ENCODE results near the gene LTBP1. TPM values are rescaled to one million over a fixed set of nuclear protein-coding genes. Genes with fewer than 3 reads are reported as not detected.

Gene LTBP1
- total and polyA plus RNA-seq, 2 of the 13 experiments (the other 11 are each of a cell fraction or from before 2014, with no cell fraction given): 0.12 to 0.22 TPM

DNA sequence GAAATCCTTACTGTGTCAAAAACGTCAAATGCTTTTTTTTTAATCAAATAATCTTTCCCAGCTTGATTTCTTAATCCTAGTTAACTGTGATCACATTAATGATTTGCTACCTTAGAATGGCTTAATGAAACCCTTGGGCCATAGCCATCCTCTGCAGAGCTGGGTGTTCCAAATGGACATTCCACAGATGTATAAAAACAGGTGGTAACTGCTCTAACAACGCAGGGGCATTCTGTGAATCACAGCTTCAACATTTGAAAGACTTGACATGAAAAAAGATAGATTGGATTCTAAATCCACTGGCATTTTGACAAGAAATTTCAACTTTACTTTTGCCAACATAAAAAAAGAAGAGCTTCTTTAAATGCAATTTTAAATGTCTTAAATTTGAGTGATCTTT lies 459.9 kb downstream of the LTBP1 start:
- H2AFZ ChIP-seq (ENCODE audit: low read length): no peak overlapping the region
- H3K4me1 ChIP-seq (ENCODE audit: insufficient read depth, low read length): 0 out of 2 replicates have a peak, but pooled peaks cover under 1% of the 10 kb centered on the region
- DNase-seq (ENCODE audit: low spot score) (no peak), FAIRE-seq (no peak), ATAC-seq (no peak)
- ChIA-PET CTCF (ENCODE audit: low intra/inter-chr PET ratio, low total read pairs) (no interaction called here), POLR2A (no interaction called here)
- no peak overlapping the region for H3K27ac ChIP-seq (ENCODE audit: extremely low read length, insufficient read depth, low read length)
- peaks cover 8% of the 10 kb centered on the region for H3K9me3 ChIP-seq (ENCODE audit: low read length)
- in situ Hi-C loops (cut with HindIII; ENCODE audit: extremely low pct_ligation_motif_present, low pct_unique_long_range_greater_than_20kb): no loop called here
- no peak overlapping the region for H3K4me2 ChIP-seq (ENCODE audit: low read depth, low read length)
- H4K20me1 ChIP-seq (ENCODE audit: insufficient read depth, low read length): no peaks in the 10 kb centered on the region
- H3K36me3 ChIP-seq (replicated peaks in 1 of 2; ENCODE audit: control insufficient read depth in 1 of 2, insufficient read depth in 2 of 2, low read length in 2 of 2): no peaks in the 10 kb centered on the region
- H3K9ac ChIP-seq (ENCODE audit: insufficient read depth, low read depth, low read length): no peak overlapping the region
- 0% methylated on average over 2 of the region's 2 CpGs for WGBS (ENCODE audit: low lambda C conversion rate)
- peaks cover 0 to 4% of the 10 kb centered on the region in 2 experiments; a peak in 2 of 5 replicates for H3K27me3 ChIP-seq (ENCODE audit: control insufficient read depth in 1 of 2, insufficient read depth in 2 of 2, low read length in 2 of 2)
- intact Hi-C loops (cut with micrococcal nuclease; ENCODE audit: unreplicated experiment): no loop called here
- no peaks in the 10 kb centered on the region for H3K79me2 ChIP-seq (ENCODE audit: insufficient read depth, low read length)
- no peak overlapping the region for H3K4me3 ChIP-seq (replicated peaks in 1 of 3; ENCODE audit: insufficient read depth in 1 of 3, low read depth in 2 of 3, low read length in 3 of 3)
- no TSS peak for BruUV-seq (replicated peaks)
- TF ChIP-seq RORA (CRISPR knock-in tag; IDR thresholded peaks at IDR 0.05): no peak
- TF ChIP-seq NFKB2 (CRISPR knock-in tag; IDR thresholded peaks at IDR 0.05; ENCODE audit: borderline replicate concordance): no peak
- no peak for TF ChIP-seq ZNF460 (CRISPR knock-in tag; IDR thresholded peaks at IDR 0.05; ENCODE audit: borderline replicate concordance)
- no peak for TF ChIP-seq SMYD3 (CRISPR knock-in tag; IDR thresholded peaks at IDR 0.05)
- no peak for TF ChIP-seq DPF2 (CRISPR knock-in tag; IDR thresholded peaks at IDR 0.05; ENCODE audit: borderline replicate concordance, low read depth)
- TF ChIP-seq, protein P1, sequence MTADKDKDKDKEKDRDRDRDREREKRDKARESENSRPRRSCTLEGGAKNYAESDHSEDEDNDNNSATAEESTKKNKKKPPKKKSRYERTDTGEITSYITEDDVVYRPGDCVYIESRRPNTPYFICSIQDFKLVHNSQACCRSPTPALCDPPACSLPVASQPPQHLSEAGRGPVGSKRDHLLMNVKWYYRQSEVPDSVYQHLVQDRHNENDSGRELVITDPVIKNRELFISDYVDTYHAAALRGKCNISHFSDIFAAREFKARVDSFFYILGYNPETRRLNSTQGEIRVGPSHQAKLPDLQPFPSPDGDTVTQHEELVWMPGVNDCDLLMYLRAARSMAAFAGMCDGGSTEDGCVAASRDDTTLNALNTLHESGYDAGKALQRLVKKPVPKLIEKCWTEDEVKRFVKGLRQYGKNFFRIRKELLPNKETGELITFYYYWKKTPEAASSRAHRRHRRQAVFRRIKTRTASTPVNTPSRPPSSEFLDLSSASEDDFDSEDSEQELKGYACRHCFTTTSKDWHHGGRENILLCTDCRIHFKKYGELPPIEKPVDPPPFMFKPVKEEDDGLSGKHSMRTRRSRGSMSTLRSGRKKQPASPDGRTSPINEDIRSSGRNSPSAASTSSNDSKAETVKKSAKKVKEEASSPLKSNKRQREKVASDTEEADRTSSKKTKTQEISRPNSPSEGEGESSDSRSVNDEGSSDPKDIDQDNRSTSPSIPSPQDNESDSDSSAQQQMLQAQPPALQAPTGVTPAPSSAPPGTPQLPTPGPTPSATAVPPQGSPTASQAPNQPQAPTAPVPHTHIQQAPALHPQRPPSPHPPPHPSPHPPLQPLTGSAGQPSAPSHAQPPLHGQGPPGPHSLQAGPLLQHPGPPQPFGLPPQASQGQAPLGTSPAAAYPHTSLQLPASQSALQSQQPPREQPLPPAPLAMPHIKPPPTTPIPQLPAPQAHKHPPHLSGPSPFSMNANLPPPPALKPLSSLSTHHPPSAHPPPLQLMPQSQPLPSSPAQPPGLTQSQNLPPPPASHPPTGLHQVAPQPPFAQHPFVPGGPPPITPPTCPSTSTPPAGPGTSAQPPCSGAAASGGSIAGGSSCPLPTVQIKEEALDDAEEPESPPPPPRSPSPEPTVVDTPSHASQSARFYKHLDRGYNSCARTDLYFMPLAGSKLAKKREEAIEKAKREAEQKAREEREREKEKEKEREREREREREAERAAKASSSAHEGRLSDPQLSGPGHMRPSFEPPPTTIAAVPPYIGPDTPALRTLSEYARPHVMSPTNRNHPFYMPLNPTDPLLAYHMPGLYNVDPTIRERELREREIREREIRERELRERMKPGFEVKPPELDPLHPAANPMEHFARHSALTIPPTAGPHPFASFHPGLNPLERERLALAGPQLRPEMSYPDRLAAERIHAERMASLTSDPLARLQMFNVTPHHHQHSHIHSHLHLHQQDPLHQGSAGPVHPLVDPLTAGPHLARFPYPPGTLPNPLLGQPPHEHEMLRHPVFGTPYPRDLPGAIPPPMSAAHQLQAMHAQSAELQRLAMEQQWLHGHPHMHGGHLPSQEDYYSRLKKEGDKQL (CRISPR knock-in tag; IDR thresholded peaks at IDR 0.05; ENCODE audit: low read depth): no peak
- no peak for TF ChIP-seq HIC2 (CRISPR knock-in tag; IDR thresholded peaks at IDR 0.05; ENCODE audit: low read depth)
- TF ChIP-seq, protein P2, sequence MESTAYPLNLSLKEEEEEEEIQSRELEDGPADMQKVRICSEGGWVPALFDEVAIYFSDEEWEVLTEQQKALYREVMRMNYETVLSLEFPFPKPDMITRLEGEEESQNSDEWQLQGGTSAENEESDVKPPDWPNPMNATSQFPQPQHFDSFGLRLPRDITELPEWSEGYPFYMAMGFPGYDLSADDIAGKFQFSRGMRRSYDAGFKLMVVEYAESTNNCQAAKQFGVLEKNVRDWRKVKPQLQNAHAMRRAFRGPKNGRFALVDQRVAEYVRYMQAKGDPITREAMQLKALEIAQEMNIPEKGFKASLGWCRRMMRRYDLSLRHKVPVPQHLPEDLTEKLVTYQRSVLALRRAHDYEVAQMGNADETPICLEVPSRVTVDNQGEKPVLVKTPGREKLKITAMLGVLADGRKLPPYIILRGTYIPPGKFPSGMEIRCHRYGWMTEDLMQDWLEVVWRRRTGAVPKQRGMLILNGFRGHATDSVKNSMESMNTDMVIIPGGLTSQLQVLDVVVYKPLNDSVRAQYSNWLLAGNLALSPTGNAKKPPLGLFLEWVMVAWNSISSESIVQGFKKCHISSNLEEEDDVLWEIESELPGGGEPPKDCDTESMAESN (CRISPR knock-in tag; conservative IDR thresholded peaks at IDR 0.05): no peak
- TF ChIP-seq, protein P3, sequence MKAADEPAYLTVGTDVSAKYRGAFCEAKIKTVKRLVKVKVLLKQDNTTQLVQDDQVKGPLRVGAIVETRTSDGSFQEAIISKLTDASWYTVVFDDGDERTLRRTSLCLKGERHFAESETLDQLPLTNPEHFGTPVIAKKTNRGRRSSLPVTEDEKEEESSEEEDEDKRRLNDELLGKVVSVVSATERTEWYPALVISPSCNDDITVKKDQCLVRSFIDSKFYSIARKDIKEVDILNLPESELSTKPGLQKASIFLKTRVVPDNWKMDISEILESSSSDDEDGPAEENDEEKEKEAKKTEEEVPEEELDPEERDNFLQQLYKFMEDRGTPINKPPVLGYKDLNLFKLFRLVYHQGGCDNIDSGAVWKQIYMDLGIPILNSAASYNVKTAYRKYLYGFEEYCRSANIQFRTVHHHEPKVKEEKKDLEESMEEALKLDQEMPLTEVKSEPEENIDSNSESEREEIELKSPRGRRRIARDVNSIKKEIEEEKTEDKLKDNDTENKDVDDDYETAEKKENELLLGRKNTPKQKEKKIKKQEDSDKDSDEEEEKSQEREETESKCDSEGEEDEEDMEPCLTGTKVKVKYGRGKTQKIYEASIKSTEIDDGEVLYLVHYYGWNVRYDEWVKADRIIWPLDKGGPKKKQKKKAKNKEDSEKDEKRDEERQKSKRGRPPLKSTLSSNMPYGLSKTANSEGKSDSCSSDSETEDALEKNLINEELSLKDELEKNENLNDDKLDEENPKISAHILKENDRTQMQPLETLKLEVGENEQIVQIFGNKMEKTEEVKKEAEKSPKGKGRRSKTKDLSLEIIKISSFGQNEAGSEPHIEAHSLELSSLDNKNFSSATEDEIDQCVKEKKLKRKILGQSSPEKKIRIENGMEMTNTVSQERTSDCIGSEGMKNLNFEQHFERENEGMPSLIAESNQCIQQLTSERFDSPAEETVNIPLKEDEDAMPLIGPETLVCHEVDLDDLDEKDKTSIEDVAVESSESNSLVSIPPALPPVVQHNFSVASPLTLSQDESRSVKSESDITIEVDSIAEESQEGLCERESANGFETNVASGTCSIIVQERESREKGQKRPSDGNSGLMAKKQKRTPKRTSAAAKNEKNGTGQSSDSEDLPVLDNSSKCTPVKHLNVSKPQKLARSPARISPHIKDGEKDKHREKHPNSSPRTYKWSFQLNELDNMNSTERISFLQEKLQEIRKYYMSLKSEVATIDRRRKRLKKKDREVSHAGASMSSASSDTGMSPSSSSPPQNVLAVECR (CRISPR knock-in tag; IDR thresholded peaks at IDR 0.05; ENCODE audit: borderline replicate concordance): no peak
- TF ChIP-seq ASH2L (IDR thresholded peaks at IDR 0.05; ENCODE audit: insufficient read length, low read depth, low read length): no peak
- TF ChIP-seq MTA3 (CRISPR knock-in tag; IDR thresholded peaks at IDR 0.05): no peak

Data from HepG2 (cell line).